HG03025 (cell line): ENCODE results near the gene AXDND1.
"Not testable (repeated sequence)": the region's sequence is repeated elsewhere in the genome, so short reads cannot be mapped to it uniquely, and the experiment has no call there.

ENCODE experiments used
- ATAC-seq: cut with Tn5 transposase; IDR thresholded peaks from one replicate; pipeline ENCODE4 v1.9.1; 2021; ENCODE audit warnings: mild to moderate bottlenecking, moderate library complexity; ENCODE audit not compliant: unreplicated experiment, low FRiP score

AXDND1 gene

DNA sequence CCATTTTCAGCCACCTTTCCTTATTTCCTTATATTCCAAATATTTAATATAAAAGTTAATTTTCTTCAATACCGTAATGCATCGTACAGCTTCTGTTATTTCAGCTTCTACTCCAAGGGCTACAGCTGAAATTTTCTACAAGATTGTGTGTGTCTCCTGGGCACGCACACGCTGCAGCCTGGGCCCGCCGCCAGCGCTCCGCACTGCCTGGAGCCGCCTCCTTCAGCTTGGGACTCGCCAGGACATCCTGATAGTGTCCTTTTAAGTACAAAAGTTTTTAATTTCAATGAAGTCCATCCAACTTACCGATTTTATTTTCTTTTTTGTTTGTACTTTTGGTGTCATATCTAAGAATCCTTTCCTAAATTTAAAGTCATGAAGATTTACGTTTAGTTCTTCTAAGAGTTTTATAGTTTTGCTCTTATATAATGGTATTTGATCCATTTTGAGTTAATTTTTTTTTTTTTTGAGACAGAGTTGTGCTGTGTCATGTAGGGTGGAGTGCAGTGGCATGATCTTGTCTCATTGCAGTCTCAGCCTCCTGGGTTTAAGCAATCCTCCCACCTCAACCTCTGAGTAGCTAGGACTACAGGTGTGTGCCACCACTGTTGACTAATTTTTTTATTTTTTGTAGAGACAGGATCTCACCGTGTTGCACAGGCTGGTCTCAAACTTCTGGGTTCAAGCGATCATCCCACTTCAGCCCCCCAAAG is 82.8 kb downstream of the AXDND1 start:
- no peak for ATAC-seq

DNA sequence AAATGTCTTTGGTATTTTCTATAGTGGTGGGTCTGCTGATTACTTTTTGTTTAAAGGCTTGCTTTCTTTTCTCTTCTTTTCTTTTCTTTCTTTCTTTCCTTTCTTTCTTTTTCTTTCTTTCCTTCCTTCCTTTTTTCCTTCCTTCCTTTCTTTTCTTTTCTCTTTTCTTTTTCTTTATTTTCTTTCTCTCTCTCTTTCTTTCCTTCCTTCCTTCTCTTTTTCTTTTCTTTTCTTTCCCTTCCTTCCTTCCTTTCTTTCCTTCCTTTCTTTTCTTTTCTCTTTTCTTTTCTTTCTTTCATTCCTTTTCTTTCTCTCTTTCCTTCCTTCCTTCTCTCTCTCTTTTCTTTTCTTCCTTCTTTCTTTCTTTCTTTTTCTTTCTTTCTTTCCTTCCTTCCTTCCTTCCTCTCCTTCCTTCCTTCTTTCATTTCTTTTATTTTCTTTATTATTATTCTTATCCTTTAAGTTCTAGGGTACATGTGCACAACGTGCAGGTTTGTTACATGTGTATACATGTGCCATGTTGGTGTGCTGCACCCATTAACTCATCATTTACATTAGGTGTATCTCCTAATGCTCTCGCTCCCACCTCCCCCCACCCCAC is 93.9 kb downstream of the AXDND1 start:
- not testable (repeated sequence) for ATAC-seq

DNA sequence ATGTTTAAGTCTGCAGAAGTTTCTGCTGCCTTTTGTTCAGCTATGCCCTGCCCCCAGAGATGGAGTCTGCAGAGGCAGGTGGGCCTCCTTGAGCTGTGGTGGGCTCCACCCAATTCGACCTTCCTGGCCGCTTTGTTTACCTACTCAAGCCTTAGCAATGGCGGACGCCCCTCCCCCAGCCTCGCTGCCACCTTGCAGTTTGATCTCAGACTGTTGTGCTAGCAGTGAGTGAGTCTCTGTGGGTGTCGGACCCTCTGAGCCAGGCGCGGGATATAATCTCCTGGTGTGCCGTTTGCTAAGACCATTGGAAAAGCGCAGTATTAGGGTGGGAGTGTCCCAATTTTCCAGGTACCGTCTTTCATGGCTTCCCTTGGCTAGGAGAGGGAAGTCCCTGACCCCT is 99.9 kb downstream of the AXDND1 start:
- not testable (repeated sequence) for ATAC-seq

- ATAC-seq, result no peak
Observed at GRCh38 chr1:179474713-179475112, 108.9 kb downstream of the AXDND1 start.

- no peak for ATAC-seq
Observed at GRCh38 chr1:179476484-179476883, 110.7 kb downstream of the AXDND1 start.

GRCh38 chr1:179478370-179478769 is 112.6 kb downstream of the AXDND1 start:
- no peak for ATAC-seq

GRCh38 chr1:179490611-179491010 is 124.8 kb downstream of the AXDND1 start:
- no peak for ATAC-seq

- ATAC-seq, result no peak
Observed at GRCh38 chr1:179493323-179493722, 127.6 kb downstream of the AXDND1 start.

DNA sequence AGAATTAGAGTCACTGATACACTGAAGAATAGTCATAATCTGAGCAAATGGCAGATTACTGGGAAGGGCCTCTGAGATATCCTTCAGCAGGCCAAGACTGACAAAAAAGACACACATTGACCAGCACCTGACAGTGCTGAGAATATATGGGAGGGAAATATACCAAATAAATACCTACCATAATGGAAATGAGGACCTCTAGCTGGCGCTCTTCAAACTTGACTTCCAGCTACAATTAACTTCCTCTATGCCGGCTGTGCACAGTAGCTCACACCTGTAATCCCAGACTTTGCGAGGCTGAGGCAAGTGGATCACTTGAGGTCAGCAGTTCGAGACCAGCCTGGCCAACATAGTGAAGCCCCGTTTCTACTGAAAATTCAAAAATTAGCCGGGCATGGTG is 140.4 kb downstream of the AXDND1 start:
- no peak for ATAC-seq

GRCh38 chr1:179509384-179509783 is 143.6 kb downstream of the AXDND1 start:
- no peak for ATAC-seq

DNA sequence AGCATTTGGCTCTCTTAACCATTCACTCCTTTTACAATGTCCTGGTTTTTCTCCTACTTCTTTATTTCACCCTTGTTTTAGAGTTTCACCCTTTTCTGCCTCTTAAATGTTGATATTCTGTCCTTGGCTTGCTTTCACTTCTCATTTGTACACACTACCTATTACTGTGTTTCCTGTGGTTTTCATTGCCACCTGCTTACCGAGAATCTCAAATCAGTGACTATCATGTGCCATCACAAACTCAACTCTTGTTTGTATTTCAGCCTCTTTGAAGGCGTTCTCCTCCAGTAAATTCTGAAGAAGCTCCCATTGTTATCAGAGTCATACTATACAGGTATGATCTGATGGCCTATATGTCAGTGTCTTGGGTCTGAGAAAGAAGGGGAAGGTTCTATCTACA is 144.3 kb downstream of the AXDND1 start:
- no peak for ATAC-seq

DNA sequence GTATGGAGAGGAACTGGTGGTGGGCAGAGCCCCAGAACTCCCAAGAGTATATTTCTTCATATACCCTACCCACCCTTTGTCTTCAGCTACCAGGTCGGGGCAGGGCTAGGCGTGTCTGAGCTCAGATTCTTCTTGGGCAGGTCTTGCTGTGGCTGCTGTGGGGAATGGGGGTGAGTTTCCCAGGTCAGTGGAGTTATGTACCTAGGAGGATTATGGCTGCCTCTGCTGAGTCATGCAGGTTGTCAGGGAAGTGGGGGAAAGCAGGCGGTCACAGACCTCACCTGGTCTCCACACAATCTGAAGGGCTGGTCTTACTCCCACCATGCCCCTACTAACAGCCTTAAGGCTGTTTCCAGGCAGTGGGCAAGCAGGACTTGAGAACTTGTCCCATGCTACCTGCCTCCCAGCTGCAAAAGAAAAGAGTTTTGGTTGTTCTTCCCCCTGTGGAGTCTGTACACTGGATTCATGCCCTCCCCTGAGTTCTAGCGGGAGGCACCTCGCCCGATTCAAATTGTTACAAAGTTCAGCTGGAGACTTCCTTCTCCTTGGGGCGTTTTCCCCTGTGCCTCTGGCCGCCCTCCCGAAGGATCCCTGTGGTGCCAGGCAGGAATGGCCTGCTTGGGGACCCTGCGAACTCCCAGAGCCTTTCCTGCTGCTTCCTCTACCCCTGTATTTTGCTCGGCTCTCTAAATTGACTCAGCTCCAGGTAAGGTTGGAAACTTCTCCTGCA is 151.4 kb downstream of the AXDND1 start:
- no peak for ATAC-seq

GRCh38 chr1:179518544-179518943 is 152.8 kb downstream of the AXDND1 start:
- ATAC-seq, result not testable (repeated sequence)

DNA sequence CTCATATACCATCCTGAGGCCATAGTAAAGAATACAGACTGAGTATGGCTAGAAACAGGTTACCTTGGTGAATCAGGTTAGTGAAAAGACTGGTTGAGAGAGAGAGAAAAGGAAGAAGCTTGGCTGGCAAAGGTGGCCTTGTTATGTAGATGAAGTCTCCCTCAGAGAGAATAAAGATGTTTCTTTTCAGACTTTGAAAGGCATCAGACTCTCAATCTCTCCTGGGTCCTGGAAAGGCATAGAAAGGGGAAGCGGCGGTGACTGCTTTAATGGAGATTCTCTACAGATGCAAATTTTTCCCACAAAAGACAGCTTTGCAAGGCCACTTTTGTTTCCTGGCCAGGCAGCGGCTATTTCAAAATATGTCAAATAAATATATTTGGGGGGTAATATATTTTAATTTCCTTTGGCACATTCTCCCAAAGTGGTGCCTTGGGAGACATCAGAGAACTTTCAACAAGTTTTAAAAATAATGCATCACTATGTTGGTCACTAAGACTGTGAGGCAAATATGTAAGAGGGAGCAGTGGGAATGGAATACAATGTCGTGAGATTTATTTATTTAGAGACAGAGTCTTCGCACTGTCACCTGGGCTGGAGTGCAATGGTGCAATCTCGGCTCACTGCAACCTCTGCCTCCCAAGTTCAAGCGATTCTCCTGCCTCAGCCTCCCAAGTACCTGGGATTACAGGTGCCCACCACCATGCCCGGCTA is 163.9 kb downstream of the AXDND1 start:
- no peak for ATAC-seq

- ATAC-seq, result no peak
Observed at GRCh38 chr1:179530352-179530751, 164.6 kb downstream of the AXDND1 start.

- ATAC-seq, result no peak
Observed at GRCh38 chr1:179541774-179542173, 176.0 kb downstream of the AXDND1 start.

DNA sequence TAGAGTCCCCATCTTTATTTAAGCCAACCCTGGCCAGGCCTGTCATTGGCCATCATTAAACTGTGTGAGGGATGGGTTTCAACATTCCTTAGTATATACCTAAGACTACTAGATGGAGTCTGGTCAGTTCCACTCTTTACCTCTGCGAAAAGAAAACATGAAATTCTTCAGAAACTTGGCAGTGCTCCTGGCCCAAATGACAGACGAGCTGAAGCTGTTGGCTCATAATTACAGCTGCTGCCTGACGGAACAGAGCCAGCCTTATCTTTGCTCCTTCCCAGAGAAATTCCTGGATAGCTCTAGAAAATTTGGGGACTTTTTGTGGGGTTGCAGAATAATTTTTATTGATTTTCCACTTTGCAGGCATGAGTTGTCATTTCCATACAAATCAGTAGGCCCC is 179.6 kb downstream of the AXDND1 start:
- no peak for ATAC-seq

DNA sequence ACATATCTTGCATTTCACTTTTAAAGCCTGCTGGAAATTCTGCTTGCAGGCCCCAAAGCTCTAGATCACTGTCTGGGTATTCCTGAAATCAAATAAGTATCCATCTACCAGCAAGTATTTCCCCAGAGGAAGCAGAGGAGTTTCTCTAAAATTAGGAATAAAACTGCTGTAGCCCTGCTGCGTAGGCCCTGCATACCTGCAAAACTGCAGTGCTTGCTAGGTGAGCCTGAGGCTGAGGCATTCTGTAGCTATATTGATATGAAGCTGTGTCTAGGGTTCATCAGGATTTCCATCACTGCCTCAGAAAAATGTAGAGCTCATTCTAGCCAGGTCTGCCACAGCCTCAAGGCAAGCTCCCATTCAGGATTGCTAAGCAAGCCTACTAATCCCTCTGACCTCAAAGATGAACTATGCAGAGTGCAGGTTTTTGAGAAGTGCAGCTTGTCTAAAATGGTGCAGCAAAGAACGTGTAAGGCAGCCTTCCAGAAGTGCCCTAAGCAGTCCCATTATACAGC is 181.3 kb downstream of the AXDND1 start:
- no peak for ATAC-seq

DNA sequence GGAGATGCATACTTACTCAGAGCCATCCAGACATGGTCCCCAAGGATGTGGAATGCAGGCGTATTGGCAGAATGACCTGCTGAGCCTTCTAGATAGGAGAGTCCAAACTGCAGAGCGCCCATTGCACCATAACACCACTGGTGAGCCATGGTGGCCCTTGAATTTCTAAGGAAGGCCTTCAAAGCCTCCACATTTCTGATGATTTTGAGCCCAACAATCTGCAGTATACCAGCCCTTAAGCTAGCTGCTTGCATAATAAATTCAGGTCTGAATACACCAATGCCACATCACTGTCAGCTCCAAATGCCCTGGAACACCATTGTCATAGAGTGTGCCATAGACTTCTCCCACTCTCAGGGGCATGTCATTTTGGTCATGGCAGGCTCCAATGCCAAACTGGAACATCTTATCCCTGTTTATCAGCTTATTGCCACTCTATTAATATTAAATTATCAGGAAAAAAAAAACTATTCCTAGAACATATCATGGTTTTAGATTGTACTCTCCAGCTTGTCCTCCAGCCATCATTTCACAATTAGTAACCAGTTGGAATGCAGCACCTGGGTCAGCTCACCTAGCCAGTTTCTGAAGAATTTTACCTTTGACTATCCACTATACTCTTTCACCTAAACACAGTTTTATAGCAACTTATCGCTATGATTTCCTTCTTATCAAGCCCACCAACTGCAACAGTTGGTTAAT is 183.0 kb downstream of the AXDND1 start:
- ATAC-seq, result no peak

GRCh38 chr1:179549368-179549700 is 183.6 kb downstream of the AXDND1 start:
- ATAC-seq, result no peak
